ENCODE data around the gene HJV.

GRCh38 chr1:146013559-146013922 lies 8.0 kb downstream of the HJV start:
- TF ChIP-seq CTCF (IDR thresholded peaks at IDR 0.05; ENCODE audit: poor library complexity) = no peak
- TF ChIP-seq EZH2phosphoT487 (IDR thresholded peaks at IDR 0.05; ENCODE audit: low read depth, severe bottlenecking, unreplicated experiment) = no peak
- TF ChIP-seq EZH2 (IDR thresholded peaks at IDR 0.05; ENCODE audit: borderline replicate concordance) = no peak

All from hepatocyte (in vitro differentiated cells).